GM18909 (cell line): ENCODE results near the gene SYNGAP1.
A peak's percentile ranks its signal among the peaks of the same experiment; 100 is the strongest.
"Not testable (repeated sequence)": the region's sequence is repeated elsewhere in the genome, so short reads cannot be mapped to it uniquely, and the experiment has no call there.

Experiments
- ATAC-seq: cut with Tn5 transposase; IDR thresholded peaks from one replicate; pipeline ENCODE4 v1.9.1; 2021; ENCODE audit warnings: mild to moderate bottlenecking; ENCODE audit not compliant: unreplicated experiment, poor library complexity

Gene SYNGAP1

DNA sequence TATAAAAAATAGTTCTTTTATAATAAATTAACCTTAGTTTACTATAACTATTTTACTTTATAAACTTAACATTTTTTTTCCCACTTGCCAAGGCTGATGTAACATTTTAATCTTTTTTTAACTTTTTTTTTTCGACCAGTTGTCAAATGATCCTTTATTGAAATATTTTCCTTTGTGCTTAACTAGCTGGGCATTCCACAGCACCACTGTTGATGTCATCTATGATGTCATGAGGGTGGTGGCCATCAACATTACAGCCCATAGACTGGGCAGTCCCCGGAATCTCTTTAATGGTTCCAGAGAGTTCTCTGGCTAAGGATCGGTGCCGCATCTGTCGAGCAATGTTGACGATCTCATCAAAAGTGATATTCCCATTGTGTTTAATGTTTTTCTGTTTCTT lies 20.0 kb upstream of the SYNGAP1 start:
- not testable (repeated sequence) for ATAC-seq

DNA sequence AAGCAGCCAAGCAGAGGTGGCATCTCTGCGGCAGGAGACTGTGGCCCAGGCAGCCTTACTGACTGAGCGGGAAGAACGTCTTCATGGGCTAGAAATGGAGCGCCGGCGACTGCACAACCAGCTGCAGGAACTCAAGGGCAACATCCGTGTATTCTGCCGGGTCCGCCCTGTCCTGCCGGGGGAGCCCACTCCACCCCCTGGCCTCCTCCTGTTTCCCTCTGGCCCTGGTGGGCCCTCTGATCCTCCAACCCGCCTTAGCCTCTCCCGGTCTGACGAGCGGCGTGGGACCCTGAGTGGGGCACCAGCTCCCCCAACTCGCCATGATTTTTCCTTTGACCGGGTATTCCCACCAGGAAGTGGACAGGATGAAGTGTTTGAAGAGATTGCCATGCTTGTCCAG lies 15.0 kb upstream of the SYNGAP1 start:
- ATAC-seq = no peak

DNA sequence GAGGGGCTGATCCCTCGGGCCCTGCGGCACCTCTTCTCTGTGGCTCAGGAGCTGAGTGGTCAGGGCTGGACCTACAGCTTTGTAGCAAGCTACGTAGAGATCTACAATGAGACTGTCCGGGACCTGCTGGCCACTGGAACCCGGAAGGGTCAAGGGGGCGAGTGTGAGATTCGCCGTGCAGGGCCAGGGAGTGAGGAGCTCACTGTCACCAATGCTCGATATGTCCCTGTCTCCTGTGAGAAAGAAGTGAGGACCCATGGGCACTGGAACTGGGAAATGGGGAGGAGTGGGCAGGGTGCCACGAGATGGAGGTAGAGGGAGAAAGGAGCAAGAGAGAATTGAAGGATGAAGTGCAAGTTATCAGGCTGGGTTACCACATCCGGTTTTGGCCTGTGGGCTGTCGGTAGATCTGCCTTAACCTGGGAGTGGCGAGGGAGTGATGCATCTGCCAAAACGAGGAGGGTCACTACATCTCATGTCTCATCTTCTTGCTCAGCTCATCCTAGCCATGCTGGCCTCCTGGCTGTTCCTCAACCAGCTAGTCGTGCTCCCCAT lies 14.4 kb upstream of the SYNGAP1 start:
- no peak for ATAC-seq

DNA sequence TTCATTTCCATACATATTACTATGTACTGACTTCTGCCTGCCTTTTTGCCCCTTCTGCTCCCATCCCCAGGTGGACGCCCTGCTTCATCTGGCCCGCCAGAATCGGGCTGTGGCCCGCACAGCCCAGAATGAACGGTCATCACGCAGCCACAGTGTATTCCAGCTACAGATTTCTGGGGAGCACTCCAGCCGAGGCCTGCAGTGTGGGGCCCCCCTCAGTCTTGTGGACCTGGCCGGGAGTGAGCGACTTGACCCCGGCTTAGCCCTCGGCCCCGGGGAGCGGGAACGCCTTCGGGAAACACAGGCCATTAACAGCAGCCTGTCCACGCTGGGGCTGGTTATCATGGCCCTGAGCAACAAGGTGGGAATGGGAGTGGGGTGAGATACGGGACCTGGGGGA lies 13.7 kb upstream of the SYNGAP1 start:
- no peak for ATAC-seq

DNA sequence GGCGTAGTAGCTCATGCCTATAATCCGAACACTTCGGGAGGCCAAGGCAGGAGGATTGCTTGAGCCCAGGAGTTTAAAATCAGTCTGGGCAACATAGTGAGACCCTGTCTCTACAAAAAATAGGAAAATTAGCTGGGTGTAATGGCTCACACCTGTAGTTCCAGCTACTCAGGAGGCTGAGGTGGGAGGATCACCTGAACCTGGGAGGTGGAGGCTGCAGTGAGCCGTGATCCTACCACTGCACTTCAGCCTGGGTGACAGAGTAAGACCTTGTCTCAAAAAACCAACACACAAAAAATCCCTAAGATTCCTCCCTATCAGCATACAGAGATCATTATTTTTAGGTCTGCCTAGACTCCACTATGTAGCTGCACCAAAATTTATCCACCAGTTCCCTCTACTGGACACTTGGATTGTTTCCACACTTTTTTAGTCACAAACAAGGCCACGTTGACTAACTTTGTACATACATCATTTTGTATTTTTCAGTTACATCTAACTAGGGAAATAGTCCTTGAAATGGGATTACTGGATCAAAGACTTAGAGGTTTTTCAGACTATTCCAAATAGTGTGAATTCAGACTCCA lies 12.6 kb upstream of the SYNGAP1 start:
- ATAC-seq = no peak

DNA sequence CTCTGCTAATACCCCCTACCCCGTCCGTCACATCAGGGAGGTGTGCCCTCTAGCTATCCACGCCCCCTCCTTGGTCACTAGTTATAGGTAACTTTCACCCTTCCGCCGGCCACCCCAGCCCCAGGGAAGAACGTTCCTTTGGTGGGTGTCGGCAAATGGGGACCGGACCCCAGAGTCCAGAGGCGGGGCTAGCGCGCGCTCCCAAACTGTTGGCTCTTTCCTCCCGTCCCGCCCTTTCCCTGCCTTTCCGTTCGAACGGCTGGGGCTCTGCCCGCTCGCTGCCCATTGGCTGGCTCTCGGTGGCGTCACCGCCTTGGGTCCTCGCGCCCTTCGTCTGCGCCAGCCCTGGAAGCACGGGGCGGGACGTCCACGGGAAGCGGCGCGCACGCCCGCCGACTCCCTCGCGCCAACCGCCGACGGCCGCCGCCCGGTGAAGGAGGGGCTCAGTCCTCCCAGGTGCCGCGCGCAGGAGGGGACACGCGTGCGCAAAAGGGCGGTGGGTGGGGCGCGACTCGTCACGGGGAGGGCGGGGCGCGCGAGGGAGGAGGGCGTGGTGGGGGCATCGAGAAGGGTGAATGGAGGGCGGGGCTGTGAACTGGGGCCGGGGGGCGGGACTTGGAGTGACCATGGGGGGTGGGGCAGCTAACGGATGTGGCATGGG lies 9.7 kb upstream of the SYNGAP1 start:
- ATAC-seq = peak; percentile 86

DNA sequence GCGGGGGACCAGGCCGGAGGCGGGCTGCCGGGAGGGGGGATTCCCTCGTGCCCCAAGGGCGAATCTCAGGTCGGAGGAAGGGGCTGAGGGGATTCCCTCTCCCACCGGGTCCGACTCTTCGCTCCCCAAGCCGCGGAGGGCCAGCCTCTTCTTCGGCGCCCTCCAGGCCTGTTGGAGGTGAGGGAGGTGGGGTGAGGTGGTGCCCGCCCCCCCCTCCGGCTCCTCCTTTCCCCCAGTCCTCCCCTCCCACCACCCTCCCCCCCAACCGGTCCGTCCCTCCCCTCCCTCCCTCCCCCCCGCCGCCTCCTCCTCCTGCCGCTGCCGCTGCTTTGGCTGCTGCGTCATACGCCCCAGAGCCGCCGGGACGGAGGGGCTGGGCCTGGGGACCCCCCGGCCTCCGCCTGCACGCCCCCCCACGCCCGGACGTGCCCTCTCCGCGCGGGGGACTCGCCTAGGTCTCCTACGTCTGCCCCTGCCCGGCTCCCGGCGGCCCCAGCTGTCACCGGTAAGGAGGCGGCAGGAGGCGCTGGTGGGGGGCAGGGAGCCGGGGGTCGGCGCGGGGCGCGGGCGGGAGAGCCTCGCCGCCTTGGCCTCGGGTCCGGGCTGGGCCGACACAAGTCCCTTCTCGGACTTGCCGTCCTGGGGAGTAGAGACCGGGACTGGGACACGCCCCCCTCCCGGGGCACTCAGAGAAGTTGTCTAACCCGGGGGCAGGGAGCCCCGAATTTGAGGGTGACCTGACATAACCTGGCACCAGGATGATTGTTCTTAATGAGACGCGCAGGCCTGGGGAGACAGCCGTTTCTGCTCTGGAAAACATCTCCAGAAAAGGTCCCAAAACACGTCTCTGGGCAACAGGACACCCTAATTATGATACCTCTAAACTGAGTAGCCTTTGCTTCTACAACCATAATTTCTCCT lies 8.9 kb upstream of the SYNGAP1 start, which contains the start of gene PHF1:
PHF1 (plus strand) TSS at position 304 of the 921 bp plus-strand sequence. CDS start 1,250 bp downstream, outside the sequence.
- peak; percentile 42 for ATAC-seq

DNA sequence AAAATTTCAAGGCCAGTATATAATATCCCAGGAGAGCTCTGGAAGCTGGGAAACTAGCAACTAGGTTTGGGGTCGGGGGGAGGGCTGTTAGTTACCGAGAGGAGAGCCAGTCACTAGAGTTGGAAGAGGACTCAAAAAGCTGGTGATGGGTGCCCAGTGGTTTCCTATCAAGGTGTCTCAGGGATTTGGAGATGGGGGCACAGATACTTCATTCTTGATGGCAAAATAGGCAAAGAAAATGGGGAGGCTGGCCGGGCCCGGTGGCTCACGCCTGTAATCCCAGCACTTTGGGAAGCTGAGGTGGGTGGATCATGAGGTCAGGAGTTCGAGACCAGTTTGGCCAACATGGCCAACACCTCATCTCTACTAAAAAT lies 8.2 kb upstream of the SYNGAP1 start:
- ATAC-seq = no peak

DNA sequence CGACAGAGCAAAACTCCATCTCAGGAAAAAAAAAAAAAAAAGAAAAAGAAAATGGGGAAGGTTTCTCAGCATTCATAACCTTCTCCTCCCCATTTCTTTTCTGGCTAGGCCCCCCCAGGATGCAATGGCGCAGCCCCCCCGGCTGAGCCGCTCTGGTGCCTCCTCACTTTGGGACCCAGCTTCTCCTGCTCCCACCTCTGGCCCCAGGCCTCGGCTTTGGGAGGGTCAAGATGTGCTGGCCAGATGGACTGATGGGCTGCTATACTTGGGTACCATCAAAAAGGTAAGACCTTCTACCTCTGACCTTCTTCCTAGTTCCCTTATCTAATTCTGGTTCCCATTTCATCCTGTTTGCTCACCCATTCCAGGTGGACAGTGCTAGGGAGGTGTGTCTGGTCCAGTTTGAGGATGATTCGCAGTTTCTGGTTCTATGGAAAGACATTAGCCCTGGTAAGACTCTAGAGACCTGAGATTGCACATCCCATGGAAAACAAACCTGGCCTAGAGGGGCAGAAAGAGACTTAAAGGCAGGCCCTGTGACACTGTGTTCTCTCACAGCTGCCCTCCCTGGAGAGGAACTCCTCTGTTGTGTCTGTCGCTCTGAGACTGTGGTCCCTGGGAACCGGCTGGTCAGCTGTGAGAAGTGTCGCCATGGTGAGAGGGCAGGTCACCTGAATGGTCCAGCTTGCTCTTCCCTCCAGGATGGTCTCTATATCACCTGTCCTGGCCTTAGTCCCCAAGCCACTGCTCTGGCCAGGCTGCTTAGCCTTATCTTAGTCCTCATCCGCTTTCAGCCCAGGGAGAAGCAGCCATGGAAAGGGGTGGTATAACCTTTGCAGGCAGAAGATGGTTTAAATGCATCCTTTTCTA lies 7.5 kb upstream of the SYNGAP1 start:
- ATAC-seq = no peak

DNA sequence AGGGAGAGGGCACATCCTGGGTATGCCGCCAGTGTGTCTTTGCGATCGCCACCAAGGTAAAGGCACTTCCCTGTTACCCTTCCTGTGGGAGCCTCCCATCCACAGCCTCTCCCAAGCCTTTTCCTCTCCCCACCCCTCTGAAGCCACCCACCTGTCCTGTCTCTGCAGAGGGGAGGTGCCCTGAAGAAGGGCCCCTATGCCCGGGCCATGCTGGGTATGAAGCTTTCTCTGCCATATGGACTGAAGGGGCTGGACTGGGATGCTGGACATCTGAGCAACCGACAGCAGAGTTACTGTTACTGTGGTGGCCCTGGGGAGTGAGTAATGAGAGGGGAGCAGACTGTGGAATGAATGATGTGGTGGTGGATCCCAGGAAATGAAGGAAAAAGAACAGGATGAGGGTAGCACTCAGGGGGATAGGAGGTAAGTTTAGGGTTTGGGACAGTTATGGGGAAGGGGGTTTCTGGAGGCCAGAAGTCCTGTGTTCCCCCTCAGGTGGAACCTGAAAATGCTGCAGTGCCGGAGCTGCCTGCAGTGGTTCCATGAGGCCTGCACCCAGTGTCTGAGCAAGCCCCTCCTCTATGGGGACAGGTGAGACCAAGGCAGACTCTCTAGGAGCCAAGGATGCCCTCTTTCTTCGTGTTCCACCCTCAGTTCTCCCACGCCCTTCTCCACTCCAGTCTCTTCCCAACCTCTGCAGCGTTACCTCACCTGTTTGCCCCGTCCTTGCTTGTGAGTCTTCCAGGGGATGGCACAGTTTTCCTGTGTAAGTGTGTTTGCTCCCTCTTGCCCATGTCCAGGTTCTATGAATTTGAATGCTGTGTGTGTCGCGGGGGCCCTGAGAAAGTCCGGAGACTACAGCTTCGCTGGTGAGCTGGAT lies 6.4 kb upstream of the SYNGAP1 start:
- no peak for ATAC-seq

DNA sequence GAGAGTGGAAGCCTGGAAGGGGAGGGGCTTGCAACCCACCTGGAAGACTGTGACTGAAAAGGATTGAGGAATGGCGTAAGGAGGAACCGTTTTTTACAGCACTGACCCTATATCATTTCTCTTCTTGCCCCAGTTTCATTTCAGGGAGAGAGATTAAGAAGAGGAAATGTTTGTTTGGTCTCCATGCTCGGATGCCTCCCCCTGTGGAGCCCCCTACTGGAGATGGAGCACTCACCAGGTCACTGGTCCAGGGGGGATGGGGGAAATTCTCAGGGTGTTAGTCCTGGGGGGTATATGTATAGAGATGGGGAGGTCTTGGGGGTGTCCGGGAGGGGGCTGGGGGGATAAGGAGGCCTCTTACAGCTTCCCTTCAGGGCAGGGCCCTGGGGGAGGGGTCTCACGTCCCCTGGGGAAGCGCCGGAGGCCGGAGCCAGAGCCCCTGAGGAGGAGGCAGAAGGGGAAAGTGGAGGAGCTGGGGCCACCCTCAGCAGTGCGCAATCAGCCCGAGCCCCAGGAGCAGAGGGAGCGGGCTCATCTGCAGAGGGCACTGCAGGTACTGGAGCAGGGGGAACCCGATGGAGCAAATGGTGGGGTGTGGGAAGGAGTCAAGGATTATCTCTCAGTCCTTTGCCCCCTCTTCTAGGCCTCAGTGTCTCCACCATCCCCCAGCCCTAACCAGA lies 5.1 kb upstream of the SYNGAP1 start:
- no peak for ATAC-seq

DNA sequence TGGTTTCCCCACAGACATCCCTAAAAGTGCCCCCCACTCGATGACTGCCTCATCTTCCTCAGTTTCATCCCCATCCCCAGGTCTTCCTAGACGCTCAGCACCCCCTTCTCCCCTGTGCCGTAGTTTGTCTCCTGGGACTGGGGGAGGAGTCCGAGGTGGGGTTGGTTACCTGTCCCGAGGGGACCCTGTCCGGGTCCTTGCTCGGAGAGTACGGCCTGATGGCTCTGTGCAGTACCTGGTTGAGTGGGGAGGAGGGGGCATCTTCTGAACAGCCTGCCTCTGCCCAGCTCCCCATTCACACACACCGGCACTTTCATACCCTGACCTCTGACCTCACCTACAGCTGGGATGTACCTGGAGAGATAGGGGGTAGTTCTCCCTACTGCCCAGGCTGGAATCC lies 4.0 kb upstream of the SYNGAP1 start:
- no peak for ATAC-seq

DNA sequence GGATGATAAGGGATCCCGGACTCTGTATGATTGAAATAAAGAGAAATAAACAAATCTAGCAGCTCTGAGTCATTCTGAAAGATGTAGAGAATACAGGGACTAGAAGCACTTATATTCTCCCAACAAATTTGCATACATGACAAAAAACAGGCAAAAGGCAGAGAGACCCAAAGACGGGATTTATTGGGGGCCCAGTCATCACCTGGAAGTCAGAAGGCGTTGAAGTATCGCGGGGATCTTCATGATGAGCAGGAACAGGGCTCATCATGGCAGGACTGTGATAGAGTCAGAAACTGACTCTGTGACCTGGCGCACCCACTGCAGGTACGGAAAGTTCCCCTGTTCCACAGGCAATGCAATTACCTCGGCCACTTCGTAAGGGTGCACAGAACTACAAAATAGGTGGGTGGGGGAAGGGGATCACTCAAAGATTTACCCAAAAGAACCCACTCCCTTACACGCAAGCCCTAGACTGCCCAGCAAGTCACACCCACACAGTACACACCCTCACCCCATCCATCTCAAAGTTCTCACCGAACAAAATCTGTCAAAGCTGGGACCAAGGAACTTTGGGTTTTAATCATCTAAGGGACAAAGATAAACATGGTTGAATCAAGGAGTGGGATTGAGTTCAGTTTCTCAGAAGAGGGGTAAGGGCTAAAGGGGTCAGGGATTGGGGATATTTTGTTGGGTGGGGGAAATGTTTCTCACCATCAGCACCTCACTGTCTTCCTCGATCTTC lies 3.3 kb upstream of the SYNGAP1 start:
- no peak for ATAC-seq

DNA sequence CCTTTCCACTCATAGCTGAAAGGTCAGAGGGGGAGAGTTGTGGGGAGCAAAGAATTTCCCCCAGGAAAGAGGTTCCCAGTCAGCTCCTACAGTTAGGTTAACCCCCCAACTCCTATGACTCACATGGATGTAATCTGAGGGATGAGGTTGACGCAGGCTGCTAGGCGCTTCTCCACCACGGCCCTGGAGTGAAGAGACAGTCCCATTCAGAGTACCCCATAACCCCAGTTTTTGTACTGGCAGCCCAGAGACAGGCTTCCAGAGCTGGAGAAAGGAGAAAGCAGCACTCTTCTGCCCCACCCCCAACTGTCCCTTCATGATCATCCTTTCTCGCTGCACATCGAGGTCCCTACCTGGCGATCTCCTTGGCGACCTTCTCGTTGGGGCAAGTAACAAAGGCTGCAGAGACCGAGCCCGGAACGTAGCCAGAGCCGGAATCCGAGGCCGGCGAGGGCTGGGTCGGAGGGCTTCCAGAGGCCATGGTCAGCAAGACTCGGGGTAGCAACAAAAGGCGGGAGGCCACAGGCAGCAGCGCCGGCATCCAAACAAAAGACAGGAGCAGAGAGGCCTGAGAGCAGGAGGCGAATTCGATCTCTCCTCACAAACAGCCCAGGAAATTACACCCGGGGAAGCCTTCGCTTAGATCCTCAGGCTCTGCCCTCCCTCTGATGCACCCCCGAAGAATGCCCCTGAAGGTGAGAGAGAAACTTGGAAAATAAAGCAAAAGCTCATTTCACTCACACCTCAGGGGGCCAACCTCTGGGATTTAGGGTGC lies 2.5 kb upstream of the SYNGAP1 start:
- peak; percentile 0 for ATAC-seq

DNA sequence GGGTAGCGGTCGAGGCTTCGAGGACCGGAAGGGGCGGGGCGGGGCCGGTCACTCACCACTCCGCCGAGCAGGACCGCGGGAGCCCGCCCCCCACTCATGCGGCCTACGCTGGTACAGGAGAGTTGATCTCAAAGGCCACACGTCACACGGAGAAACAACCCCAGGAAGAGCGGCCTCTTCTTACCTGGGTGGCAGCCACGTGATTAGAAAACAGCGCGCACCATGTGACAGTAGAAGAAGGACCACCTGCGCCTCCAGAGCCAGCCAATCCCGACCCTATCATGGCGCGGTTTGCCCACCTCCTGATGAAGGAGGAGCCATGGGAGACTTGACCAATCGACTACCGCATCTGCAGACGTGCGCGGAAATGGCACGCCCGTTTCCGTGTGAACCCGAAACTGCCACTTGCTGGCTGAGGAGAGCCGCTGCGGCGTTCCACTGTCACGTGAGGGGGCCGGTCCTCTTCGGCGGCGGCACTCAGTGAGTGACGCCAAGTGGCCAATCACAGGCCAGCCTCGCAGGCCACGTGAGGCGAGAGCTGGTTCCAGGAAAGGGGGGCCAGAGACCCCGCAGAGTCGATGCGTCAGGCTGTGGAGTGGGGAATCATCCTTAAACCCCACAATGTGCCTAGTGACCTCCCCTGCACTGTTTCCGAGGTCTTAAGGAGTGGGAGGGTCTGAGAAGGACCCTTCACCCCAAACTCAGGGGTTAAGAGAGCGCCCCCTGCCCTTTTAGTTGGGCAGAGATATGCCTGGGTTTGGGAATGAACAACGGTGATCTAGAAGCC lies 1.8 kb upstream of the SYNGAP1 start, which contains the start of gene CUTA:
CUTA (minus strand) TSS at position 205 of the 787 bp plus-strand sequence; CDS start at position 98, 107 bp downstream.
- peak; percentile 88 for ATAC-seq

DNA sequence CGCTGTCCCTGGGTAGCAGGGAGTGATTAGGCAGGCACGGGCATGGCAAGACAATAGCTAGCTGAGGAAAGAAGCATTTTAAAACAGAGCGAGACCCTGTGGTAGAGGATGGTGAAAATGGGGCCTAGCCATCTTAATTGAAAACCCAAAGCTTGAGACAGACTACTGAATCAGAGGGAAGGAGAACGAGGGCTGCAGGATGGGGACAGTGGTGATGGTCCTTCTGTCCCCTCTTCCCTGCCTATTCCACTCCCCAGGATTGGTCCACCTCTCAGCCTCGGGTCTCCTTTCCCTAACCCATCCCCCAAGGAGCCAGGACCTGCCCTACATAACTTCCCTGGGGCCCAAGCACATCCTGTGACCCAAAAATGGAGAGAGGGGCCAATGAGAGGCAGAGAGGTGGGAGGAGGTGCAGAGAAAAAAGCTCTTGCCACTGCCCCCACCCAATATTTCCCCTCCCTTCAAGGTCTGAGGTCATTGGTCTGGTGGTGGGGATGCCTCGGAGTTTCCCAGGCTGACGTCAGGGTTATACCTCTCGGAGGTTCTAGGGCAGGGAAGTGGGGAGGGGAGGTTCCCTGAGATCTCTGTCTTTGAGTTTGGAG lies 1.1 kb upstream of the SYNGAP1 start:
- ATAC-seq = no peak
